Naive thymus-derived CD8-positive, alpha-beta T cell (primary cell): ENCODE data around the gene LTB4R2. TPM values are rescaled to one million over a fixed set of nuclear protein-coding genes. Genes with fewer than 3 reads are reported as not detected.
A peak's percentile ranks its signal among the peaks of the same experiment; 100 is the strongest.

Experiments used
- ATAC-seq, 2 donors: fragments of 150-1000 bp; cut with Tn5 transposase in 1 of 2; sonication (Bioruptor Pico), chemical (Tn5 transposase) in 1 of 2; 1 replicate in 1 of 2; 2 replicates in 1 of 2; pipeline ENCODE4 v1.10.0; 2021; ENCODE audit warnings: mild to moderate bottlenecking in 2 of 2, moderate library complexity in 2 of 2
- POLR2A ChIA-PET: fragments of 350-600 bp; sonication (Branson Sonifier 250); formaldehyde crosslinking; loops from one replicate; lab custom pipeline; 2021; ENCODE audit warnings: antibody characterized with exemption; lab: Charles Lee
- DNase-seq, 10 donors: peaks; one replicate each; pipeline versions ENCODE4 v3.0.0 to v3.0.0-alpha.2; 2020 to 2022
- H3K27ac Mint-ChIP-seq, 10 donors: one replicate each; pipeline ENCODE4 v1.8.0; 2020 to 2022; ENCODE audit warnings: mild to moderate bottlenecking in 10 of 10, mixed read lengths in 10 of 10, moderate library complexity in 4 of 10, inconsistent platforms in 1 of 10
- H3K27me3 Mint-ChIP-seq, 5 donors: one replicate each; pipeline ENCODE4 v1.8.0; 2021 to 2022; ENCODE audit warnings: mixed read lengths in 5 of 5
- H3K36me3 Mint-ChIP-seq, 3 donors: one replicate each; pipeline ENCODE4 v1.8.0; 2020 to 2022; ENCODE audit warnings: mixed read lengths in 3 of 3, mild to moderate bottlenecking in 2 of 3, inconsistent platforms in 1 of 3
- H3K4me1 Mint-ChIP-seq, 4 donors: one replicate each; pipeline ENCODE4 v1.8.0; 2021 to 2022; ENCODE audit warnings: mixed read lengths in 4 of 4
- H3K4me3 Mint-ChIP-seq, 10 donors: one replicate each; pipeline ENCODE4 v1.8.0; 2020 to 2022; ENCODE audit warnings: mild to moderate bottlenecking in 10 of 10, mixed read lengths in 10 of 10, moderate library complexity in 6 of 10, inconsistent platforms in 1 of 10
- H3K9me3 Mint-ChIP-seq, 9 donors: one replicate each; pipeline ENCODE4 v1.8.0; 2020 to 2022; ENCODE audit warnings: mixed read lengths in 9 of 9, mild to moderate bottlenecking in 3 of 9, inconsistent platforms in 1 of 9, moderate library complexity in 1 of 9
- polyA plus RNA-seq, 3 donors: library from polyadenylated mRNA; unstranded; fragments of 300-500 nt; fragmentation: Illumina TruSeq; gene quantifications; one replicate each; pipeline ENCODE4 v1.2.3, GENCODE V29; 2021
- total RNA-seq, 8 experiments: library from RNA in 2 of 8; stranded (reverse) in 2 of 8; gene quantifications; one replicate each; pipeline ENCODE4 v1.2.3 and lab custom pipeline; 2021 to 2026

The LTB4R2 gene
- total and polyA plus RNA-seq, 5 experiments from 2014 or later: 0.93 to 13.0 (median 3.5) TPM

DNA sequence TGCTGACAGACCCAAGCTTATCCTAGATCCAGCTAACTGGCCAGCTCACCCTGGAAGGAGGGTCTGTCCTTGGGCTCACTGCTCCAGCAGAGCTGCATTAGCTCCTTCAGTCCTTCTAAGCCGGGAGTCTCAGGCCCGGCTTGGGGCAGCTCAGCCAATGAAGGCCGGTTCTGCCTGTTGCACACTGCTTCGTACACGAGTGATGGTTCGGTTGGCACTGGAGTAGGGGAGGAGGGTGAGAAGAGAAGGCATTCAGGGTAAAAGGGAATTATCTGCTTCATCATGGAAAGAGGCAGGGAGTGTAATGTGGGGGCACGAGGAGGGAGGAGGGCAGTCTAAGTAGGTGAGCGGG is 27.9 kb downstream of the LTB4R2 start:
- Mint-ChIP-seq H3K9me3 (no peaks in the 10 kb centered on the region), H3K27ac (peak overlapping the region in 4 of 10 donors; percentile 2 to 79 (median 44)), H3K4me1 (peaks cover 12 to 51% (median 43%) of the 10 kb centered on the region in 4 donors), H3K4me3 (peak overlapping the region in 7 of 10 donors; percentile 24 to 98 (median 88)), H3K36me3 (peaks cover 0 to 31% (median 7%) of the 10 kb centered on the region in 3 donors), H3K27me3 (peaks cover 6 to 22% (median 12%) of the 10 kb centered on the region in 5 donors)
- ATAC-seq (no peak), DNase-seq (no peak)
- POLR2A ChIA-PET: interaction anchor here (7.0 kb wide), 1 partner anchor 93 kb away, joined by 53 read pairs; the partner anchor contains the start of genes CBLN3 and KHNYN

DNA sequence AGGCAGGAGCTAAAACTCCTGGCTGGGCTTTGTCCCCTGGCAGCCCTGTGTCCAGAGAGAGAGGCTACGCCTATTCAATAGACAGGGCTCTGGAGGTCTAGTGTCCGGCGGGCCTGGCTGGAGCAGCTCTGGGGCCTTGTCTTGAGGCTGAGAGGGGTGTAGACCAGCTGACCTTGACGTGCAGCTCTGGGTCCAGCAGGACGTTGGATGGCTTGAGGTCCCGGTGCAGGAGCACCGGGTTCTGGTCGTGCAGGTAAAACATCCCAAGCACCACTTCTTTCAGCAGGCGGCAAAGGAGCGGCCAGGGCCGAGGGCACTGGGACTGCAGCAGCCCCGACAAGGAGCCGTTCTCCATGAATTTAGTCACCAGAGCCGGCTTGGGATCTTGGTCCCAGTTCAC is 28.9 kb downstream of the LTB4R2 start:
- no peaks in the 10 kb centered on the region for H3K9me3 Mint-ChIP-seq
- peaks cover 6 to 14% (median 11%) of the 10 kb centered on the region in 5 donors for H3K27me3 Mint-ChIP-seq
- H3K36me3 Mint-ChIP-seq: peaks cover 0 to 31% (median 7%) of the 10 kb centered on the region in 3 donors
- H3K4me1 Mint-ChIP-seq: peaks cover 12 to 44% (median 36%) of the 10 kb centered on the region in 4 donors
- POLR2A ChIA-PET: interaction anchor here (0.6 to 7.0 kb wide), 7 partner anchors 25 to 103 kb away, joined by 3 to 53 read pairs (median 4); partner anchors contain the start of genes CBLN3, KHNYN, LTB4R and SDR39U1
- DNase-seq (no peak), ATAC-seq (no peak)
- peak overlapping the region in 4 of 10 donors; percentile 48 to 98 (median 71) for H3K27ac Mint-ChIP-seq
- H3K4me3 Mint-ChIP-seq: peak overlapping the region; percentile 88 to 98 (median 96)

DNA sequence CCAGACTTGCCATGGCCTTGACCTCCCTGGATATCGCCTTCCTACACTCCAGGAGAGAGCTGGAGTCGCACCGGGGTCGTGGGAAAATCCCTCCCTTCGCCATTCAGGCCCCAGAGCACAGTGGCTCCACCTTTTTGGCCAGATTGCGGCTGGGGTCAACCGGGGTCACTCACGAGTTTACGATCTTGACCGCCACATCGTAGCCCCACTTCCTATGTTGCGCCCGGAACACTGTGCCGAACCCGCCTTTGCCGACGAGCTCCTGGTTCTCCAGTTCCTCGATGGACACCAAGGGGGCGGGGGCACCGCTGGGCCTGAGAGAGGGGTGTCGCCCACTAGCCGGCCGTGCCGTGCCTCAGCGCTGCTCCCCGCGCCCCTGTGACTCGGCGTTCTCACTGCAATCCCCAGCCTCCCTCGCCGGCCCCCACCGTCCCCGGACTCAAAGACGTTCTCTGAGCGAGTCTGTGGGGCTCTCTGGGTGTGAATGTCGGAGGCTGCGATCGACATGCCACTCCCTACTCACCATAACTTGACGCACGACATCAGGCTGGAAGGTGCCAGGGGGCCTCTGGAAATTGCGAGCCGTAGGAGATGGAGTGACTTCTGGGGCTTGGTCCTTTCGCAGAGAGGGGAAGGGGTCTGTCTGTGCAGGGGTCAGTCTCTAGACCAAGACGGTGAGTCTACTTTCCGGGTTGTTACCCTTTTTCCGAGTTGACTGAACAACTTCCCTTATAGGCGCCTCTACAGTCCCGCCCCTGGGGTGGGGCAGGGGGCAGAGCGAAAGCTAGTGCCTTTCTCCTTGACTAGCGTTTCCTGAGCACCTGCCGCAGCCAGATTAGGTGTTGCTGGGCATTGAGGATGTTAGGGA is 29.6 kb downstream of the LTB4R2 start, which contains the start of gene RIPK3:
Gene RIPK3 (minus strand): TSS at position 708 of the 868 bp plus-strand sequence. CDS start 165 bp downstream, at position 543.
- DNase-seq: peak; percentile 46 to 82 (median 62)
- POLR2A ChIA-PET: interaction anchor here (0.6 to 7.0 kb wide), 10 partner anchors 26 to 103 kb away, joined by 3 to 53 read pairs (median 4); partner anchors contain the start of genes CBLN3, KHNYN, LTB4R and RABGGTA
- Mint-ChIP-seq H3K4me3 (peak within 1 kb of the TSS; percentile 88 to 98 (median 96)), H3K27me3 (peaks cover 5 to 14% (median 12%) of the 10 kb centered on the region in 5 donors), H3K27ac (peak within 1 kb of the TSS; percentile 70 to 98 (median 95)), H3K4me1 (peaks cover 12 to 38% (median 32%) of the 10 kb centered on the region in 4 donors), H3K9me3 (no peaks in the 10 kb centered on the region), H3K36me3 (peaks cover 0 to 31% (median 7%) of the 10 kb centered on the region in 3 donors)
- peak; percentile 94 to 95 for ATAC-seq

DNA sequence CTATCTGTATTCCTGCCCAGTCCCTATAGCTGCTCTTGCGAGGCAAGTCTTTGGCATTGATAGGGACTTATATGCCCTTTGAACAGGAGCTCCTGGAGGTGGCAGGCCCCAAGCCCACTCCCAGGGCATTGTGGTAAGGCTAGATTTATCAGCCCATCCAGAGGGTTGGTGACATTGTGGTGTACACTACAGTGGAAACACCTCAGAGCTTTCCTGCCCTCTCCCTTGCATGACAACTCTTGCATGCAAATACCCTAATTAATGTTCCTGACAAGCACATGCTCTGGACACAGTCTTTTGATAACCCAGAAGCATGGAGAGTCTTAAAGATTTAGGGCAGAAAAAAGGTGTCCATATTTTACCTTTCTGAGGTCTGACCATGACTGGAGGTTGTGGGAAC is 30.7 kb downstream of the LTB4R2 start:
- H3K9me3 Mint-ChIP-seq: no peaks in the 10 kb centered on the region
- H3K4me3 Mint-ChIP-seq: peak overlapping the region in 4 of 10 donors; percentile 88 to 98 (median 96)
- POLR2A ChIA-PET: interaction anchor here (0.7 to 7.0 kb wide), 4 partner anchors 29 to 99 kb away, joined by 3 to 53 read pairs (median 4); partner anchors contain the start of genes CBLN3, KHNYN, LTB4R and RABGGTA
- ATAC-seq (no peak), DNase-seq (no peak)
- peak overlapping the region in 2 of 10 donors; percentile 59 to 93 for H3K27ac Mint-ChIP-seq
- peaks cover 9 to 29% (median 25%) of the 10 kb centered on the region in 4 donors for H3K4me1 Mint-ChIP-seq
- peaks cover 2 to 18% (median 11%) of the 10 kb centered on the region in 5 donors for H3K27me3 Mint-ChIP-seq
- H3K36me3 Mint-ChIP-seq: peaks cover 0 to 29% (median 7%) of the 10 kb centered on the region in 3 donors

DNA sequence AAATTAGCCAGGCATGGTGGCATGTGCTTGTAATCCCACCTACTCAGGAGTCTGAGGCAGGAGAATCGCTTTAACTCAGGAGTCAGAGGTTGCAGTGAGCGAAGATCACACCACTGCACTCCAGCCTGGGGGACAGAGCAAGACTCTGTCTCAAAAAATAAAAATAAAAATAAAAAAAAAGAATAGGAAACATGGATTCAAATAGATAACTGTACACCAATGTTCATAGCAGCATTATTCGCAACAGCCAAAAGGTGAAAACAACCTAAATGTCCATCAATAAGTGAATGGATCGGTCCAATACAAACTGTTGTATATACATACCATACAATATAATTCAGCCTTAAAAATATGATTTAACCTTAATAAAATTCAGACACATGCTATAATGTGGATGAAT is 32.9 kb downstream of the LTB4R2 start:
- Mint-ChIP-seq H3K9me3 (no peaks in the 10 kb centered on the region), H3K4me3 (no peak overlapping the region), H3K27me3 (peaks cover 5 to 29% (median 13%) of the 10 kb centered on the region in 5 donors), H3K36me3 (peaks cover 0 to 8% (median 0%) of the 10 kb centered on the region in 3 donors), H3K27ac (no peak overlapping the region), H3K4me1 (peaks cover 8 to 20% (median 18%) of the 10 kb centered on the region in 4 donors)
- POLR2A ChIA-PET: interaction anchor here (7.0 kb wide), 1 partner anchor 88 kb away, joined by 53 read pairs; the partner anchor contains the start of genes CBLN3 and KHNYN
- no peak for DNase-seq
- no peak for ATAC-seq

- H3K36me3 Mint-ChIP-seq: no peaks in the 10 kb centered on the region
- H3K27me3 Mint-ChIP-seq: peaks cover 8 to 30% (median 19%) of the 10 kb centered on the region in 5 donors
- no peaks in the 10 kb centered on the region for H3K9me3 Mint-ChIP-seq
- DNase-seq (no peak), ATAC-seq (no peak)
- POLR2A ChIA-PET: interaction anchor here (2.3 kb wide), 1 partner anchor 86 kb away, joined by 7 read pairs; the partner anchor contains the start of genes CBLN3 and KHNYN
- H3K4me1 Mint-ChIP-seq: peaks cover 5 to 10% (median 9%) of the 10 kb centered on the region in 4 donors
- no peak overlapping the region for H3K27ac Mint-ChIP-seq
- H3K4me3 Mint-ChIP-seq: peak overlapping the region in 1 of 10 donors; percentile 34
Observed at GRCh38 chr14:24343795-24344660, 34.1 kb downstream of the LTB4R2 start.

GRCh38 chr14:24347134-24347533 is 37.2 kb downstream of the LTB4R2 start:
- Mint-ChIP-seq H3K9me3 (no peaks in the 10 kb centered on the region), H3K4me3 (no peak overlapping the region), H3K36me3 (no peaks in the 10 kb centered on the region), H3K27ac (peak overlapping the region in 1 of 10 donors; percentile 34), H3K27me3 (peaks cover 27 to 58% (median 43%) of the 10 kb centered on the region in 5 donors), H3K4me1 (no peaks in the 10 kb centered on the region)
- ATAC-seq (no peak), DNase-seq (no peak)
- POLR2A ChIA-PET: interaction anchor here (0.6 to 1.1 kb wide), 2 partner anchors 16 to 911 kb away, joined by 3 to 4 read pairs; no protein-coding TSS in a partner anchor

- Mint-ChIP-seq H3K36me3 (no peaks in the 10 kb centered on the region), H3K27ac (no peak overlapping the region), H3K27me3 (peaks cover 32 to 65% (median 54%) of the 10 kb centered on the region in 5 donors), H3K9me3 (no peaks in the 10 kb centered on the region), H3K4me3 (no peak overlapping the region), H3K4me1 (no peaks in the 10 kb centered on the region)
- no peak for ATAC-seq
- DNase-seq: no peak
- POLR2A ChIA-PET: no interaction called here
Observed at GRCh38 chr14:24348186-24348585, 38.2 kb downstream of the LTB4R2 start.

DNA sequence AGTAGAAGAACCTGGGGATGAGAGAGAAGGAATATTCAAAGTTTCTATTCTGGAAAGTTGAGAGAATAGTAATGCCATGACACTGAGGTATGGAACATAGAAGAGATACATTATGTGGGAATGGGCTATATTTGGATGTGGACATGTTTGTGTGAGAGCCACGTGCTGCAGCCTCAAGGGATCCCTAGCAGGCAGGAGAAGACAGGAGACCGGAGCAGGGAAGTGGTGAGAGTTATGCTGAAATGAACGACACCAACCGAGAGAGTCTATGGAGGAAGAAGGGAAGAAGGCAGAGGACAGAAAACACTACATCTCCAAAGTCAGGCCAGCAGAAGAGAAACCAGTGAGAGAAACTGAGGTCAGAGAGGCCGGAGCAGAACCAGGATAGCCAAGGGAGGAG is 39.8 kb downstream of the LTB4R2 start:
- no peaks in the 10 kb centered on the region for H3K4me1 Mint-ChIP-seq
- no peak overlapping the region for H3K4me3 Mint-ChIP-seq
- H3K36me3 Mint-ChIP-seq: no peaks in the 10 kb centered on the region
- DNase-seq: no peak
- no peaks in the 10 kb centered on the region for H3K9me3 Mint-ChIP-seq
- ATAC-seq: no peak
- POLR2A ChIA-PET: interaction anchor here (0.6 kb wide), 1 partner anchor 315 kb away, joined by 3 read pairs; no protein-coding TSS in a partner anchor
- no peak overlapping the region for H3K27ac Mint-ChIP-seq
- H3K27me3 Mint-ChIP-seq: peaks cover 32 to 64% (median 56%) of the 10 kb centered on the region in 5 donors

DNA sequence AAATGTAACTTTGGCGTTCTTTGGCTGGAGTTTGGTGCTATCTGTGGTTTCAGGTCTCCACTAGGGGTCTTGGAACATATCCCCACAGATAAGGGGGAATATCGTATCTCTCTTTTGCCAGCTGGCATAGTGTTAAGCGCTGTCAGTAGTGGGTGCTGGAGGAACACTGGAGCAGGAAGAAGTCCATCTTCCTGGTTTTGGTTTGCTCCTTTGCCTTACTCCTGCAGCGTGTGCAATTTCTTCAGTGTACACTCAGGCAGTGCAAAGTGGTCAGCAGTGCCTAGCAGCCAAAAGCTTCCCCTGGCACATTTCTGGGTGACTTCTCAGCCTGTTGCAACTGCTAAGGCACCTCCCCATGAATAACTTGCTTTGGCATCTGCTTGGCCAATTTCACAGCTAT is 41.6 kb downstream of the LTB4R2 start:
- Mint-ChIP-seq H3K27me3 (peaks cover 27 to 57% (median 47%) of the 10 kb centered on the region in 5 donors), H3K27ac (no peak overlapping the region), H3K36me3 (no peaks in the 10 kb centered on the region), H3K9me3 (no peaks in the 10 kb centered on the region), H3K4me1 (no peaks in the 10 kb centered on the region), H3K4me3 (no peak overlapping the region)
- ATAC-seq (no peak), DNase-seq (no peak)
- POLR2A ChIA-PET: no interaction called here

DNA sequence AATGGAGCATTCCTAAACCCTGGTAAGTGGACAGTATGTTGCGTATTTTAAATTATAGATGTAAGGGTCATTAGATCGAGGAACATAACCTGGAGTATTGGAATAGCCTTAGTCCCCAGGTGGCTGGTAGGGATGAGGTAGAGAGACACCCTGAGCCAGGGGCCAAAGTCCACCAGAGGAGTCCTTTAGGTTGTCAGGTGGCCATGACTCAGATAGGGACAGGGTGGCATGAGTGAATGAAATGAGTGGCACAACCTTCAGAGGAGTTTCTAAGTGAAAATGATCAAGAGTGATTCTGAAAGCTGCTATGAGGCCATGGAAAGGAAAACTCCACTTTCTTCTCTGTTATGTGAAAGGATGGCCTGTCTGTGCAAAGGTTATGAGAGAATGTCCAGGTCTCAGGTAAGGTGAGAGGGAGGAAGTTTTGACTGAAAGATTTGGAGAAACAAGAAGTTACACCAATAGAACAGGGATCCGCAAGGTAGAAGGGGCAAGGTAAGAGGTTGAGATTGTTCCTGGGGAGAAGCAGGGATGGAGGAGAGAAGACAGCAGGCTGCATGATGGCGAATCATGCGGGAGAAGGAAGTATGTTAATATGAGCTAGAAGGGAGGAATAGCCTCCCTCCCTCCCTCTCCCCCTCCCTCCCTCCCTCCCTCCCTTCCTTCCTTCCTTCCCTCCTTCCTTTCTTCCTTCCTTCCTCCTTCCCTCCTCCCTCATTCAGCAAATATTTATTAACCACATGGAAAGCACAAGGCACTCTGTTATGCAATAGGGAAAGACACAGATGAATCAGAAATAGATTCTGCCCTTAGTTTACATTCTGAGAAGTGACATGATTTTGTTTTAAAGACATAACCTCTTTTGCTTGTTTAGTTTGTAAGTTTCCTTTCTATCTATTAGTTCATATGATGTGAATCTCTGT is 43.9 kb downstream of the LTB4R2 start:
- ATAC-seq (no peak), DNase-seq (no peak)
- POLR2A ChIA-PET: no interaction called here
- Mint-ChIP-seq H3K9me3 (no peaks in the 10 kb centered on the region), H3K36me3 (no peaks in the 10 kb centered on the region), H3K27me3 (peaks cover 19 to 47% (median 43%) of the 10 kb centered on the region in 5 donors), H3K27ac (no peak overlapping the region), H3K4me1 (no peaks in the 10 kb centered on the region), H3K4me3 (no peak overlapping the region)
